Superior temporal gyrus (tissue), 1 donor: ENCODE results near the gene SHH.
A peak's percentile ranks its signal among the peaks of the same experiment; 100 is the strongest.

ENCODE experiments used
- DNase-seq: peaks from one replicate; pipeline ENCODE4 v3.0.0-alpha.2; 2016; ENCODE audit errors: extremely low spot score

The SHH gene

GRCh38 chr7:155806096-155806871, 6.0 kb downstream of the SHH start:
- DNase-seq = no peak

GRCh38 chr7:155805826-155806095, 6.5 kb downstream of the SHH start:
- no peak for DNase-seq

DNA sequence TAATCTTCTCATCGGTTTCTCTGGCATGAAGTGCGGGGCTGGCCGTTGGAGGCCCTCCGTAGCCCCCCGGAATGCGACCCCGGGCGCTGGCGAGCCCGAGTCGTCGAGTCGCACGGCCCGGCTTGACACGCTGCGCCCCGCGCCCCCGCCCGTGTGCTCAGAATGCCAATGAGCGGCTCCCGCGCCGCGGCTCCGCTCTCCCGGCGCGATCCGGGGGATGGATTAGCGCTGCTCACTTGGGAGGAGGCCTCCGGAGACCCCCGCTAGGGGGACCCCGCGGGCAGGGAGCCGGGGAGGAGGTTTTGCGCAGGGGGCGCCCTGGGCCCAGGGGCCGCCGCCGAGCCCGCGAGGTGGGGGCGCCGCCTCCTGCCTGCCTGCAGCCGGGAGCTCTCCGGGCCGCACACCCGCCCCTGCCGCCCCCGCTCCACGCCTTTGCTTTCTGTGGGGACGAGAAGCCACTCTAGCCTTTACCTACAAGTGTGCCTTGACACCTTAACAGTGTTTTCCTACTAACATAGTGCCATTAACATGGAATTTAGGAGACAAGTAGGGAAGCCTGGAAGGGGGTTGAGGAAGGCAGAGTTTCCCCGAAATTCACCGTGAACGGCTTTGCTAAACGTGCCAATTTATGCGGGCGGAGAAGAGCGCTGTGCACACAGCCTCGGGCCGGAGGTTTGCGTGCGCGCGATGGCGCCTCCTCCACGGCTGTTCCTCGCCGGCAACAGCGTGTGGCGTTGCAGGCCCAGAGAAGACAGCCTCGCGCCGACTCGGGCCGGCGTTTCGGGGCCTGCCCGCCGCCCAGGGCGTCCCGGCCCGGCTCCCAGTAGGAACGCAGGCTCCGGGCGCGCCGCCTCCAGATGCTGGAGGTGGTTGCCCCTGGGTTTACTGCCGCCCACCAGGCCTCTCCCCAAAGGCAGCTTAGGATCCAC, 7.1 kb downstream of the SHH start:
- peak; percentile 60 for DNase-seq

- no peak for DNase-seq
Measured at GRCh38 chr7:155804431-155804831, 7.8 kb downstream of the SHH start.

DNA sequence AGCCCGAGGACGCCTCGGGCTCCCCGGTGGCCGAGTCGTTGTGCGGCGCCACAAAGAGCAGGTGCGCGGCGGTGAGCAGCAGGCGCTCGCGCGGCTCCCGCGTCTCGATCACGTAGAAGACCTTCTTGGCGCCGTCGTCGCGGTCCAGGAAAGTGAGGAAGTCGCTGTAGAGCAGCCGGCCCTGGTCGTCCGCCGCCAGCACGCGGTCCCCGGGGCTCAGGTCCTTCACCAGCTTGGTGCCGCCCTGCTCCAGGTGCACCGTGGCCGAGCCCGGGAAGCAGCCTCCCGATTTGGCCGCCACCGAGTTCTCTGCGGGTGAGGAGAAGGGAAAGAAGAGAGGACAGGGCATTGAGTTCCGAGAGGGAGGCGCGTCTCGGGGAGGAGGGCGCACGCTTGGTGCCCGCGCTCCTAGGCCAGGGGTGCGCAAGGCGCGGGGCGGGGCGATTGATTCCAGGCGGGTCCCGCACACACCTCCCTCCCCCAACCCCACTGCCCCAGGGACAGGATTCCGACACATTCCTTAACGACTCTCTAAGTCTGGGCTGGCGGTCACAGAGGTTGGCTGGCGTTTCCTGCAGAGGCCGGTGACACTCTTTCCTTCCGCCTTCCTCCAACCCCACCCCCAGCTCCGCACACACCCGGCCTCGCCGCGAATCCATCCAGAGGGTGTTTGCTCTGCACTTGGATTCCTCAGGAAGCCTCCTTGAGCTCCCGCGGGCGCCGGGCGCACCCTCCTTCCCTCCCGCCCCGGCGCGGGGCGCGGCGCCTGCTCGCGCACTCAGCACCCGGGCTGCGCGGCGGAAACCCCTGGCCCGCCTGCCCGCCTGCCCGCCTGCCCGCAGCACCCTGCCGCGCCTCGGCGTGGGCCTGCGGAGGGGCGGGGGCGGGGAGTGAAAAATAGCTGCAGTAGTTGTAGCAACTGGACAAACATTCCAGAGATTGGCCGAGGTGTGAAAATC, 8.6 kb downstream of the SHH start:
- DNase-seq = no peak

- DNase-seq = no peak
Measured at GRCh38 chr7:155802906-155803417, 9.3 kb downstream of the SHH start.

- no peak for DNase-seq
Measured at GRCh38 chr7:155802291-155802690, 10.0 kb downstream of the SHH start.

- DNase-seq = no peak
Measured at GRCh38 chr7:155800741-155801267, 11.5 kb downstream of the SHH start.

GRCh38 chr7:155800301-155800700, 12.0 kb downstream of the SHH start:
- no peak for DNase-seq

DNA sequence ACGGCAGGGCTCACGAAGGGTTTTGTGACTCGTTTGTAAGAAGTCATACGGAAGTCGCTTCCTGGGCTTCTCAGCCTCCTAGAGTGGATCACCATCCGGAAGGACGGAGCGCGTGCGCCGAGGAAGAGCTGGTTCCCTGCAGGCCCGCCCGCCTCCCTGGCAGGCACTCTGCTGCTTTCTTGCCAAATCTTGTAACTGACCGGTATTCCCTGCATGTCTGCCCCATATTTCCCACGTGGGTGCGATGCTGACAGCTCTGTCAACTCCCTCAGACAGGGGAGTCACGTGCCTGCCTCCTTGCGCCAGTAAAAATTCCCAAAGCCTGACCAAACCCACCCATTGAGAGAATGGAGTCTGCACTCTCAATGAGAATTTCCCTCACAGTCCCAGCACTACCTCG, 12.7 kb downstream of the SHH start:
- DNase-seq = no peak

DNA sequence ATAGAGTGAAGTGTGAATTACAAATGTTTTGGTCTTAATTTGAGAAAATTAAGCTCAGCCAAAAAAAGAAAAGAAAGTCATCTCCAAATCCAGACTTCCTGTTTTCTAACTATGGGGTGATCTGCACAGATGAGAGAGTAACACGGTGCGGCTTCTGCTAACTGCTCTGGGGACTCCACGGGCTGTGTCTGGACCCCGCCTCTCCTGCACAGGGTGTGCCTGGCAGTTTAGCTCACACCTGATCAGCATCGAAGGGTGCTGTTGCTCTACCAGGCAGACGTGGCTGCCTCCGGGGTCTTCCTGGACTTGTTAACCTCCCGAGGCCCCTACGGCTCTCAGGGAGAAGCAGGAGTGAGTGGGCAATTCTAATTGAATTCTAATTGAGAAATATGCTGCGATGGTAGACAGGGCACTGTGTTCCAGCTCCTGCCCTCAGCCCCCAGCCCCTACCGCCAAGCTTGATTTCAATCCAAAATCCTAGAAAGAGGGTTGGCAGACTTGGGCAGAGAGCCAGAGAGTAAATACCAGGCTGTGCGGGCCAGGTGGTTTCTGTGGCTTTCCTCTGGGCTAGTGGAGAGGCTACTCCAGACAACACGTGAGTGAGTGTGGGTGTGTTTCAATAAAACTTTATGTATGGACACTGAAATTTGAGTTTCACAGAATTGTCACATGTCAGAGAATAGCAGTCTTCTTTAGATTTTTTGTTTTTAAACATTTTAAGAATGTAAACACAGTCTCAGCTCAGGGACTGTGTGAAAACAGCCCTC, 13.4 kb downstream of the SHH start:
- DNase-seq = no peak

GRCh38 chr7:155797262-155798250, 14.7 kb downstream of the SHH start:
- no peak for DNase-seq

GRCh38 chr7:155796381-155797261, 15.6 kb downstream of the SHH start:
- no peak for DNase-seq

GRCh38 chr7:155795951-155796350, 16.3 kb downstream of the SHH start:
- DNase-seq = no peak

GRCh38 chr7:155795401-155795800, 16.9 kb downstream of the SHH start:
- DNase-seq = no peak

DNA sequence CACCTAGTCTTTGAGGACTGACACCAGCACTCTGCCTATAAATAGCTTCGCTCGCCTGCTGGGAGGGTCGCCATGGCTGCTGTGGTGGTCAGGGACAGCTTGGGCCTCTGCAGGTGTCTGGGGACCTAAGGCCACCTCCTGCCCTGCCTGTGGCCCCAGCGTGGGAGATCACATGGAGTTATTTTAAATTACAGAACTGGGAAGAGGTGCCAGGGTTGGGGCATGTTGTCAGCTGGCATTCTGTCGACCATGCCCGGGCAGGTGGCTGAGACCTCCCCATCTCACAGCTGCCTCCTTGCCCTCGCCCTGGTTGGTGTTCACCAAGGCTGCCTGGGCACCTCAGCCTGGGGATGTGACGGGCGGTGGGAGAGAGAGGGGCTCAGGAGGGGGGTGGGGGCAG, 18.1 kb downstream of the SHH start:
- DNase-seq = no peak

GRCh38 chr7:155793720-155794119, 18.5 kb downstream of the SHH start:
- no peak for DNase-seq

DNA sequence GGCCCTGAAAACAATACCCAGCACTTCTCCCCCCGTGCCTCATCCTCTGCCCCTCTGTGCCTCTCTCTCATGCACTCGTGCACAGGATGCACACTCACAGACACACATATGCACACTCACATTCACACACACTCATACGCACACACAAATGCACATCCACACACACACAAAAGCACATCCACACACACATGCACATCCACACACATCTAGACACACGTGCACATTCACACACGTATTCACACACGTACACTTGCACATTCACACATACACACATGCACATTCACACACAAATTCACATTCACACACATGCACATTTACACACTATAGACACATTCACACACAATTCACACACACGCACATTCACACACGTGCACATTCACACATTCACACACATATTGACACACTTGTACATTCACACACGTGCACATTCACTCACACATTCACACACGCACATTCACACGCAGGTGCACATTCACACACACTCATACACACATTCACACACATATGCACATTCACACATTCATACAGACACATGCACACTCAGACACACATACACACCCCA, 19.2 kb downstream of the SHH start:
- DNase-seq = no peak
